Measurements from ENCODE around the gene UNC45B.
"Not testable (repeated sequence)": the region's sequence is repeated elsewhere in the genome, so short reads cannot be mapped to it uniquely, and the experiment has no call there.

Gene UNC45B

DNA sequence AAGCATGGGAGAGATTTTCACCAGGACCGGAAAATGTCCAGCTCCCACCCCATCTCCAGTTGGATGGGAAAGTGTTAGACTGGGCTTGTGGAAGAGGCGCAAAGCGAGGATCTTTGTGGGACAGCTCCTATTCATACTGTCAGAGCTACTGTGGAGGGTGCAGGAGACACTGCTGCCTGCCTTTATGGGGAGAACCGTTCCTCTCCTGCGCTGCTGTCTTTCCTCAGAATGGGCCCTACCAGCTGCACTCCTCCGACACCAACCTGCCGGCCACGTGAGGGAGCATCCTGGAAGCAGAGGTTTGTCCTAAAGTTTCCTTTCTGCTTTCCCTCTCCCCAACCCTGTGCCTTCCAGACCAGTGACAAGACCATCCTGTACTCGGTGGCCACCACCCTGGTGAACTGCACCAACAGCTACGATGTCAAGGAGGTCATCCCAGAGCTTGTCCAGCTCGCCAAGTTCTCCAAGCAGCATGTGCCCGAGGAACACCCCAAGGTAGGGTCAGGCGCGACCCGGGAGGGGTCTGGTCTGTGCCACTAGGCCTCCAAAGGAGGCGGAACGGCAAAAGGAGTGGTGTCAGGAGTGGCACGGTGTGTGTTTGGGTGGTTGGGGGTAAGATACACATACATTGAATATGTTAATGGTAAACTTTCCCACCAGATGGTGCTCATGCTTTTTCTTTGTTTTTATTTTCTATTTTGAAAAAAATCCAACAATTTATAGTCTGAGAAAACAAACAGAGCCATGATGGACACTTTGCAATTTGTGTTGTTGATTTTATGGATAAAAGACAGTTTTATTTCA is 23.6 kb downstream of the UNC45B start:
- TF ChIP-seq, protein P1, sequence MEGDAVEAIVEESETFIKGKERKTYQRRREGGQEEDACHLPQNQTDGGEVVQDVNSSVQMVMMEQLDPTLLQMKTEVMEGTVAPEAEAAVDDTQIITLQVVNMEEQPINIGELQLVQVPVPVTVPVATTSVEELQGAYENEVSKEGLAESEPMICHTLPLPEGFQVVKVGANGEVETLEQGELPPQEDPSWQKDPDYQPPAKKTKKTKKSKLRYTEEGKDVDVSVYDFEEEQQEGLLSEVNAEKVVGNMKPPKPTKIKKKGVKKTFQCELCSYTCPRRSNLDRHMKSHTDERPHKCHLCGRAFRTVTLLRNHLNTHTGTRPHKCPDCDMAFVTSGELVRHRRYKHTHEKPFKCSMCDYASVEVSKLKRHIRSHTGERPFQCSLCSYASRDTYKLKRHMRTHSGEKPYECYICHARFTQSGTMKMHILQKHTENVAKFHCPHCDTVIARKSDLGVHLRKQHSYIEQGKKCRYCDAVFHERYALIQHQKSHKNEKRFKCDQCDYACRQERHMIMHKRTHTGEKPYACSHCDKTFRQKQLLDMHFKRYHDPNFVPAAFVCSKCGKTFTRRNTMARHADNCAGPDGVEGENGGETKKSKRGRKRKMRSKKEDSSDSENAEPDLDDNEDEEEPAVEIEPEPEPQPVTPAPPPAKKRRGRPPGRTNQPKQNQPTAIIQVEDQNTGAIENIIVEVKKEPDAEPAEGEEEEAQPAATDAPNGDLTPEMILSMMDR (conservative IDR thresholded peaks at IDR 0.05; ENCODE audit: low read depth, low read length), result peak; percentile 47
- H3K4me3 ChIP-seq (ENCODE audit: low read depth, low read length), result no peak overlapping the region
- peak; percentile 54 for DNase-seq (ENCODE audit: low read depth)

DNA sequence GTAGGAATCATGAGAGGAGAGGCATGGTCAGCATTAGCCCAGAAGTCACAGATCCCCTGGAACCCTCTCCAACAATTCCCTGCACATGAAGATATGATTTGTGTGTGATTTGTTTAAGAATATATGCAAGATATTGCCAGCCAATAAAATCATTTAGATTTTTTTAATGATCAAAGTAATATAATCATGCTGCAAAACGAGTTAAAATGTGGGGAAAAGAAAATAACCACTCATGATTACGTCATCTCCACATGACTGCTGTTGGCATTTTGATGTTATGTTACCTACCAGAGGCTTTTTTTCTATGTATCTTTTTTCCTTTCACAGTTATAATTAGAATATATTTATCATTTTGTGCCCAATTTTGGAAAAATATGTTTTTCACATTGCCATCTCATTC is 24.2 kb downstream of the UNC45B start:
- no peak overlapping the region for H3K4me3 ChIP-seq (ENCODE audit: low read depth, low read length)
- TF ChIP-seq, protein P1 (conservative IDR thresholded peaks at IDR 0.05; ENCODE audit: low read depth, low read length), result no peak
- peak; percentile 28 for DNase-seq (ENCODE audit: low read depth)

DNA sequence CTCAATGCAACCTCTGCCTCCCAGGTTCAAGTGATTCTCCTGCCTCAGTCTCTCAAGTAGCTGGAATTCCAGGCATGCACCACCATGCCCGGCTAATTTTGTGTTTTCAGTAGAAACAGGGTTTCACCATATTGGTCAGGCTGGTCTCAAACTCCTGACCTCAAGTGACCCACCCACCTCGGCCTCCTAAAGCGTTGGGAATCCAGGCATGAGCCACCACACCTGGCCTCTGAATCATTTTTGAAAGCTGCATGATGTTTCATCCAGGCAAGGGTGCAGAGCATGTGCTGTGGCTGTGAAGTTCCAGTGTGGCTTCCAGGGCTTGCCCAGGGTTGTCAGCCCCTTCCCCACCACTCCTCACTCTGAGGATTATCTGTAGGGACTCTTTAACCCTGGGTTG is 24.7 kb downstream of the UNC45B start:
- not testable (repeated sequence) for H3K4me3 ChIP-seq (ENCODE audit: low read depth, low read length); DNase-seq (ENCODE audit: low read depth)

DNA sequence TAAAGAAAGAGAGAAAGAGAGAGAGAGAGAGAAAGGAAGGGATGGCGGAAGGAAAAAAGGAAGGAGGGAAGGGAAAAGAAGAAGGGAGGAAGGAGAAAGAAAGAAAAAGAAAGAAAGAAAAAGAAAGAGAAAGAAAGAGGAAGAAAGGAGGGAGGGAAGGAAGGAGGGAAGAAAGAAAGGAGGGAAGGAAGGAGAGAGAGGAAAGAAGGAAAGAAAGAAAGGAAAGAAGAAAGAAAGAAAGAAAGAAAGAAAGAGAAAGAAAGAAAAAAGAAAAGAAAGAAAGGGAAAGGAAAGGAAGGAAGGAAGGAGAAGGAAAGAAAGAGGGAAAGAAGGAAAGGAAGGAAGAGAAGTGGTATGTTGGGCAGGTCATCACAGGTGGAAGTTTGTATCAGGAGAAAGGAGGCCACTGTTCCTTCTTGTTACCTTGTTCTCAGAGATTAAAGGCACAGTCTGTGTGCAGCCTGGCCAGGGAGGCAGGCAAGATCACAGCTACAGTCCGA is 27.3 kb downstream of the UNC45B start:
- H3K4me3 ChIP-seq (ENCODE audit: low read depth, low read length), result no peak overlapping the region
- DNase-seq (ENCODE audit: low read depth), result no peak
- TF ChIP-seq, protein P1 (conservative IDR thresholded peaks at IDR 0.05; ENCODE audit: low read depth, low read length), result no peak

DNA sequence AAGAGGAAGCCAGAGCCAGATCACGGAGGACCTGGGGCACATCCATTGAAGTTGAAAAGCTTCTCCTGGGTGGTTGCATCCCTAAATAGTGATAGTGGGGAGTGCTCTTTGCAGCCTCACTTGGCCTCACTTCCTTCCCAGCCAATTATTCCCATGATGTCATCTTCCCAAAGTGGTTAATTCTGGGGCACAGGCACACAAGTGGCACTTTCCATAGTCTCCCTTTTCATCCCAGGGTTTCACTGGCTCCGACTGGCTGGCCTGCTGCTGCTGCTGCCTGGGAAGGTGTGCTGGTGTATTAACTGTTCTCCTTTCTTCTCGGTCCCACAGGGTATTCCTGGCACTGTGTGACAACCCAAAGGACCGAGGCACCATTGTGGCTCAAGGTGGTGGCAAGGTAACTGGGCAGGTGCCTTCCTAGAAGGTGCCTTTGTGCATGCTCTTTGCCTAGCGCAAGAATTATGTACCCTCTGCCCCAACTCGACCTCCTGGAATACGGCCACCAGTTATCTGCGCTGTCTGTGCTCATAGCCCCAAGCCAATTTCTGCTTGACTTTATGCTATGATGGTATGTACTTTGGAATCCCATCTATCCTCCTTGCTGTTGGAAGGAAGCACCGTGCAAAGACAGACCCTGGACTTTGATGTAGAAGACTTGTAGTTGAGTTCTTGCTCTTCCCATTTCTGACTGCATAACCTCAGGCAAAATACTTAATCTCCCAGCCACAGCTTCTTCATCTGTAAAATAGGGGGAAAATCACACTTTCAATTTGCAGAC is 28.2 kb downstream of the UNC45B start:
- TF ChIP-seq, protein P1 (conservative IDR thresholded peaks at IDR 0.05; ENCODE audit: low read depth, low read length), result no peak
- no peak overlapping the region for H3K4me3 ChIP-seq (ENCODE audit: low read depth, low read length)
- no peak for DNase-seq (ENCODE audit: low read depth)

DNA sequence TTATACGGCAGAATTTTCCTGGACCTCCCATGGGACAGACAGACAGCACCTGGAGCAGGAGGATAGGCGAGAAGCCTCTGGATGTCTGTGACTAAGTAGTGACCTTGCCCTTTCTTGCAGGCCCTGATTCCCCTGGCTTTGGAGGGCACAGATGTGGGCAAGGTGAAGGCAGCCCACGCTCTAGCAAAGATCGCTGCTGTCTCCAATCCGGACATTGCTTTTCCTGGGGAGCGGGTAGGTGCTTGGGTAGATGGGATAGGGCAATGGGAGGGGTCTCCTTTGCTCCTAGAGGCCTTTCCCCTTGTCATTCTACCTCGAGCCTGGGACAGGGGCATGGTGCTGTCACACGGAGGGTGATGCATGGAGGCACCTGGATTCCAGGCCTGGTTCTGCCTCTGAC is 29.3 kb downstream of the UNC45B start:
- no peak for DNase-seq (ENCODE audit: low read depth)
- TF ChIP-seq, protein P1 (conservative IDR thresholded peaks at IDR 0.05; ENCODE audit: low read depth, low read length), result no peak
- no peak overlapping the region for H3K4me3 ChIP-seq (ENCODE audit: low read depth, low read length)

DNA sequence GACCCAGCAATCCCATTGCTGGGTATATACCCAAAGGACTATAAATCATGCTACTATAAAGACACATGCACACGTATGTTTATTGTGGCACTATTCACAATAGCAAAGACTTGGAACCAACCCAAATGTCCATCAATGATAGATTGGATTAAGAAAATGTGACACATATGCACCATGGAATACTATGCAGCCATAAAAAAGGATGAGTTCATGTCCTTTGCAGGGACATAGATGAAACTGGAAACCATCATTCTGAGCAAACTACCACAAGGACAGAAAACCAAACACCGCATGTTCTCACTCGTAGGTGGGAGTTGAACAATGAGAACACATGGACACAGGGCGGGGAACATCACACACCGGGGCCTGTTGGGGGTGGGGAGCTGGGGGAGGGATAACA is 31.8 kb downstream of the UNC45B start:
- DNase-seq (ENCODE audit: low read depth); H3K4me3 ChIP-seq (ENCODE audit: low read depth, low read length): not testable (repeated sequence)

DNA sequence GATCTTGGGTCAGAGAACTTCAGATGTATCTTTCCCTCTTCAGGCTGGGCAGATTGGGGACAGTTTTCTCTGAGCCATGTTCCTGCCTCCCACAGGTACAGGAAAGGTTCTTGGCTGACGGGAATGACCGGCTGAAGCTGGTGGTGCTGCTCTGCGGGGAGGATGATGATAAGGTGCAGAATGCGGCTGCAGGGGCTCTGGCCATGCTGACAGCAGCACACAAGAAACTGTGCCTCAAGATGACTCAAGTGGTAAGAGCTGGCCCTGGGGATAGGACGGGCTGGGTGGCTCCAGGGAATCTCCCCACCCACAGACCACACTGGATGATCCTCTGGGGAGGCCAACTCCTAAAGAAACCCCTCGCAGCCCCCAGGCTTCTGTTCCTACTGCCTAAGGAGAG is 35.7 kb downstream of the UNC45B start:
- H3K4me3 ChIP-seq (ENCODE audit: low read depth, low read length), result no peak overlapping the region
- TF ChIP-seq, protein P1 (conservative IDR thresholded peaks at IDR 0.05; ENCODE audit: low read depth, low read length), result no peak

More for the DNA sequence above, 35.7 kb downstream of the UNC45B start:
- no peak for DNase-seq (ENCODE audit: low read depth)
